OCI-LY7 (cell line): ENCODE data around the gene CCNI2. TPM values are rescaled to one million over a fixed set of nuclear protein-coding genes. Genes with fewer than 3 reads are reported as not detected.

ENCODE experiments used
- BruUV-seq: library from RNA; stranded (reverse); fragments of 400-500 nt; replicated peaks from 2 replicates; lab custom pipeline; 2021; lab: Mats Ljungman, UMichigan
- CTCF ChIA-PET: fragments of 300-600 bp; sonication (Branson Sonifier 250); formaldehyde crosslinking; loops from one replicate; lab custom pipeline; 2022; ENCODE audit warnings: antibody characterized with exemption; ENCODE audit not compliant: unreplicated experiment; lab: Charles Lee
- POLR2A ChIA-PET: fragments of 300-600 bp; sonication (Branson Sonifier 250); formaldehyde crosslinking; loops from one replicate; lab custom pipeline; 2022; ENCODE audit warnings: antibody characterized with exemption; lab: Charles Lee
- DNase-seq: peaks from one replicate; pipeline ENCODE4 v3.0.0-alpha.2; 2015; ENCODE audit warnings: low spot score
- H2AFZ ChIP-seq: fragments of 200-600 bp; sonication (generic), shearing (Covaris generic); 2 replicates; pipeline ENCODE4 v1.6.1; 2014; ENCODE audit warnings: mild to moderate bottlenecking, antibody characterized with exemption, low read length, moderate library complexity
- H3K27ac ChIP-seq: fragments of 200-600 bp; sonication (generic); 2 replicates; pipeline ENCODE4 v1.5.1; 2014; ENCODE audit warnings: mixed run types, low read depth, mild to moderate bottlenecking, moderate library complexity, low read length, inconsistent platforms; ENCODE audit not compliant: poor library complexity, severe bottlenecking
- H3K36me3 ChIP-seq: fragments of 200-600 bp; sonication (generic); 2 replicates; pipeline ENCODE4 v1.6.1; 2014; ENCODE audit warnings: mild to moderate bottlenecking, antibody characterized with exemption, low read length, moderate library complexity, mixed read lengths; ENCODE audit not compliant: insufficient read depth
- H3K4me1 ChIP-seq: fragments of 200-600 bp; sonication (generic); 2 replicates; pipeline ENCODE4 v1.5.1; 2014; ENCODE audit warnings: mild to moderate bottlenecking, low read length; ENCODE audit not compliant: insufficient read depth, poor library complexity, severe bottlenecking
- H3K4me2 ChIP-seq: fragments of 200-600 bp; sonication (generic); 2 replicates; pipeline ENCODE4 v1.6.1; 2014; ENCODE audit warnings: mild to moderate bottlenecking, low read length
- H3K4me3 ChIP-seq: fragments of 200-600 bp; sonication (generic); 2 replicates; pipeline ENCODE4 v1.5.1; 2014; ENCODE audit warnings: mild to moderate bottlenecking, low read depth, low read length; ENCODE audit not compliant: poor library complexity, severe bottlenecking
- H3K79me2 ChIP-seq: fragments of 200-600 bp; sonication (generic); 2 replicates; pipeline ENCODE4 v1.6.1; 2016; ENCODE audit warnings: low read depth, mild to moderate bottlenecking, low read length, moderate library complexity, mixed read lengths; ENCODE audit not compliant: insufficient read depth
- H3K9me2 ChIP-seq: fragments of 200-600 bp; sonication (generic); 2 replicates; pipeline ENCODE4 v1.6.1; 2016; ENCODE audit warnings: mild to moderate bottlenecking, low read length, mixed read lengths; ENCODE audit not compliant: insufficient read depth
- H3K9me3 ChIP-seq: fragments of 200-600 bp; sonication (generic); 2 replicates; pipeline ENCODE4 v1.6.1; 2014; ENCODE audit warnings: mild to moderate bottlenecking, mixed run types, low read length, mixed read lengths
- H4K20me1 ChIP-seq: fragments of 200-600 bp; sonication (generic); 2 replicates; pipeline ENCODE4 v1.6.1; 2014; ENCODE audit warnings: mild to moderate bottlenecking, antibody characterized with exemption, low read length, moderate library complexity, mixed read lengths; ENCODE audit not compliant: insufficient read depth
- EZH2phosphoT487 ChIP-seq: fragments of 200-600 bp; sonication (generic); IDR thresholded peaks from 2 replicates; pipeline ENCODE4 v1.6.1; 2018; ENCODE audit warnings: low read depth, borderline replicate concordance, mild to moderate bottlenecking, mixed run types, antibody characterized with exemption, low read length, moderate library complexity, mixed read lengths
- intact Hi-C: fragments of 100-400 bp; cut with micrococcal nuclease; formaldehyde crosslinking; loops from one replicate; pipeline ENCODE4 v1.10.0; 2022; ENCODE audit not compliant: unreplicated experiment
- total RNA-seq, 2 experiments: library from RNA; depleted of rRNA in 1 of 2; stranded (reverse); fragments of >200 nt in 1 of 2; shearing (Covaris generic) in 1 of 2; gene quantifications; 2 replicates each; pipeline ENCODE4 v1.2.3, GENCODE V29; 2014 to 2022
- TF ChIP-seq, protein P1 (sequence below): fragments of 200-600 bp; sonication (generic); conservative IDR thresholded peaks from 2 replicates; pipeline ENCODE4 v1.5.1; 2014; ENCODE audit warnings: mild to moderate bottlenecking, antibody characterized with exemption, low read length, moderate library complexity, mixed read lengths

The CCNI2 gene
- total RNA-seq, 2 experiments from 2014 or later, result not detected

DNA sequence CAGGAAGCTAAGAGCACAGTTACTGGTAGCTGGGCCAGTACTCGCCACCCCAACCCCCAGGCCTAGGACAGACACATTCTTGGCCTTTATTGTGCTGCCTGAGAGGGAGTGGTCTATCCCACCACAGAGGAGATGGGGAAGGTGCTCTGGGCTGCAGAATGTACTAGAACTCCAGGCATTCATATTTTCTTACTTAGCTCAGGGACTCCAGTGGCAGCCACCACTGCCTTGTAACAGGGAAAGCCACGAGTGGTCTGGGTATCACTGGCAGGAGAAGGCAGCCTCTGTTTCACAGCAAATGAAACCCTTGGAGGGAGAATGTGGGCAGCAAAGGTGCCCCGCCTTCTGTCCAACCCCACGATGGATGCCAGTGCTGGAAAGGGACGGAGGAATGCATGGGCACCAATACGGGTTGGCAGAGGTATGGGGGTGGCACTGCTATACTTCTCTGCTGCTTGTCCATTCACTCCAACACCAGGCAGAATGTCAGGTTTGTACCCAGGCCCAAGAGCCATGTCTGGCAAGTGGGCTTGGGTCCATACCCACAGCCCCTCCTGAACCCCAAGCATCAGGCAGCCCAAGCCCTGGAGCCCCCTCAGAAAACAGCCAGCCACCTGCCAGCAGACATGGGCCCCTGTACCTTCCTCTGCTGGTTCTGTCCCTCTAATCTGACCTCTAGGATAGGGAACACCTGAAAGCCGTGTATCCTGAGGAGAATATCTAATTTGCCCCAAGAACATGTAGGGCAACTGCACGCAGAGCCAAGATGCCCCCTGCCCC lies 25.3 kb downstream of the CCNI2 start:
- H3K4me2 ChIP-seq, result no peak overlapping the region
- H4K20me1 ChIP-seq, result no peaks in the 10 kb centered on the region
- no peak for DNase-seq
- H3K4me1 ChIP-seq, result peaks cover 7% of the 10 kb centered on the region
- H3K9me3 ChIP-seq, result no peaks in the 10 kb centered on the region
- H3K27ac ChIP-seq, result no peak overlapping the region
- no peaks in the 10 kb centered on the region for H3K9me2 ChIP-seq
- TF ChIP-seq, protein P1, sequence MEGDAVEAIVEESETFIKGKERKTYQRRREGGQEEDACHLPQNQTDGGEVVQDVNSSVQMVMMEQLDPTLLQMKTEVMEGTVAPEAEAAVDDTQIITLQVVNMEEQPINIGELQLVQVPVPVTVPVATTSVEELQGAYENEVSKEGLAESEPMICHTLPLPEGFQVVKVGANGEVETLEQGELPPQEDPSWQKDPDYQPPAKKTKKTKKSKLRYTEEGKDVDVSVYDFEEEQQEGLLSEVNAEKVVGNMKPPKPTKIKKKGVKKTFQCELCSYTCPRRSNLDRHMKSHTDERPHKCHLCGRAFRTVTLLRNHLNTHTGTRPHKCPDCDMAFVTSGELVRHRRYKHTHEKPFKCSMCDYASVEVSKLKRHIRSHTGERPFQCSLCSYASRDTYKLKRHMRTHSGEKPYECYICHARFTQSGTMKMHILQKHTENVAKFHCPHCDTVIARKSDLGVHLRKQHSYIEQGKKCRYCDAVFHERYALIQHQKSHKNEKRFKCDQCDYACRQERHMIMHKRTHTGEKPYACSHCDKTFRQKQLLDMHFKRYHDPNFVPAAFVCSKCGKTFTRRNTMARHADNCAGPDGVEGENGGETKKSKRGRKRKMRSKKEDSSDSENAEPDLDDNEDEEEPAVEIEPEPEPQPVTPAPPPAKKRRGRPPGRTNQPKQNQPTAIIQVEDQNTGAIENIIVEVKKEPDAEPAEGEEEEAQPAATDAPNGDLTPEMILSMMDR, result no peak
- TF ChIP-seq EZH2phosphoT487, result no peak
- CTCF ChIA-PET, result no interaction called here
- intact Hi-C loops, result no loop called here
- H3K4me3 ChIP-seq, result no peak overlapping the region
- H3K36me3 ChIP-seq, result no peaks in the 10 kb centered on the region
- BruUV-seq, result no TSS peak
- POLR2A ChIA-PET, result interaction anchor here (0.6 to 1.0 kb wide), 2 partner anchors 18 to 32 kb away, joined by 3 read pairs; no protein-coding TSS in a partner anchor
- H3K79me2 ChIP-seq, result no peaks in the 10 kb centered on the region
- H2AFZ ChIP-seq, result no peak overlapping the region

DNA sequence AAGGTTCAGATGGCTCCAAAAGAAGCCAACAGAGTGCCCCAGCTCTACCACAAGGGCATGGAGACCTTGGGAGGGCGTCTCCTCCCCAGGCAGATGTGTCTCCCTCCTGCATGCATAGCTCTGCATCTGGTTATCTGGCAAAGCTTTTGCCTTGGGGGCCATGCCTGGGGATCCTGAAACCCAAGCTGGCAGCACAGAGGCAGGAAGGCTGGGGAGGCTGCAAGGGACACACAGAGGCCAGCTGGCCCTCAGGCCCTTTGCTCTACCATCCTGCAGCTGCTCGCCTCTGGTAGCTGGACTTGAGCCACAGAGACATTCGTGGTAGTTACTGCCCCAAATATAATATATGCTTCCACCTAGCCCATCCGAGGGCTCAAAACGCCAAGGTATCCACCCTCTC lies 25.9 kb downstream of the CCNI2 start:
- no peak overlapping the region for H2AFZ ChIP-seq
- no peaks in the 10 kb centered on the region for H3K36me3 ChIP-seq
- ChIA-PET CTCF (no interaction called here), POLR2A (interaction anchor here (0.6 to 1.0 kb wide), 3 partner anchors 18 to 35 kb away, joined by 3 to 4 read pairs (median 3); no protein-coding TSS in a partner anchor)
- intact Hi-C loops, result no loop called here
- H3K4me2 ChIP-seq, result no peak overlapping the region
- no TSS peak for BruUV-seq
- no peaks in the 10 kb centered on the region for H3K9me2 ChIP-seq
- no peak overlapping the region for H3K4me3 ChIP-seq
- no peaks in the 10 kb centered on the region for H3K79me2 ChIP-seq
- DNase-seq, result no peak
- no peaks in the 10 kb centered on the region for H3K9me3 ChIP-seq
- peaks cover 7% of the 10 kb centered on the region for H3K4me1 ChIP-seq
- no peak overlapping the region for H3K27ac ChIP-seq
- TF ChIP-seq, protein P1, result no peak
- no peak for TF ChIP-seq EZH2phosphoT487
- no peaks in the 10 kb centered on the region for H4K20me1 ChIP-seq
